ENCODE measurements around the gene WNT11.

Gene WNT11

GRCh38 chr11:76173663-76174062, 32.6 kb downstream of the WNT11 start:
- DNase-seq (ENCODE audit: low read depth), result no peak

GRCh38 chr11:76172583-76172982, 33.7 kb downstream of the WNT11 start:
- DNase-seq (ENCODE audit: low read depth), result no peak

GRCh38 chr11:76170468-76170867, 35.8 kb downstream of the WNT11 start:
- DNase-seq (ENCODE audit: low read depth), result no peak

- DNase-seq (ENCODE audit: low read depth), result no peak
Measured at GRCh38 chr11:76169473-76169896, 36.8 kb downstream of the WNT11 start.

GRCh38 chr11:76167590-76167989, 38.7 kb downstream of the WNT11 start:
- DNase-seq (ENCODE audit: low read depth), result no peak

GRCh38 chr11:76166314-76166713, 40.0 kb downstream of the WNT11 start:
- DNase-seq (ENCODE audit: low read depth), result no peak

- no peak for DNase-seq (ENCODE audit: low read depth)
Measured at GRCh38 chr11:76164861-76165751, 41.2 kb downstream of the WNT11 start.

- DNase-seq (ENCODE audit: low read depth), result no peak
Measured at GRCh38 chr11:76164081-76164480, 42.2 kb downstream of the WNT11 start.

- DNase-seq (ENCODE audit: low read depth), result no peak
Measured at GRCh38 chr11:76163289-76163880, 42.9 kb downstream of the WNT11 start.

GRCh38 chr11:76162336-76163288, 43.7 kb downstream of the WNT11 start:
- DNase-seq (ENCODE audit: low read depth), result no peak

- DNase-seq (ENCODE audit: low read depth), result no peak
Measured at GRCh38 chr11:76161261-76161961, 44.9 kb downstream of the WNT11 start.

- DNase-seq (ENCODE audit: low read depth), result no peak
Measured at GRCh38 chr11:76160856-76161255, 45.4 kb downstream of the WNT11 start.

- DNase-seq (ENCODE audit: low read depth), result no peak
Measured at GRCh38 chr11:76159983-76160661, 46.2 kb downstream of the WNT11 start.

GRCh38 chr11:76159303-76159937, 46.9 kb downstream of the WNT11 start:
- no peak for DNase-seq (ENCODE audit: low read depth)

- DNase-seq (ENCODE audit: low read depth), result no peak
Measured at GRCh38 chr11:76158394-76159302, 47.7 kb downstream of the WNT11 start.

- no peak for DNase-seq (ENCODE audit: low read depth)
Measured at GRCh38 chr11:76157891-76158290, 48.4 kb downstream of the WNT11 start.

GRCh38 chr11:76156971-76157427, 49.3 kb downstream of the WNT11 start:
- DNase-seq (ENCODE audit: low read depth), result no peak

GRCh38 chr11:76155500-76156227, 50.6 kb downstream of the WNT11 start:
- no peak for DNase-seq (ENCODE audit: low read depth)

GRCh38 chr11:76153571-76153923, 52.8 kb downstream of the WNT11 start:
- DNase-seq (ENCODE audit: low read depth), result no peak
